ENCODE measurements around the gene RARRES2.
"Not testable (repeated sequence)": the region's sequence is repeated elsewhere in the genome, so short reads cannot be mapped to it uniquely, and the experiment has no call there.

GRCh38 chr7:150306377-150306776 lies 35.1 kb downstream of the RARRES2 start:
- not testable (repeated sequence) for TF ChIP-seq POLR2A, TAF1, POLR2AphosphoS5, POU2F2 (IDR thresholded peaks at IDR 0.05; ENCODE audit: low read depth, low read length)
